ENCODE data around the gene FARS2.

- TF ChIP-seq CTCF (conservative IDR thresholded peaks at IDR 0.05; ENCODE audit: low read depth, low read length) (no peak), EZH2 (IDR thresholded peaks at IDR 0.05; ENCODE audit: borderline replicate concordance, low read depth, low read length, poor library complexity, severe bottlenecking) (no peak)
Measured at GRCh38 chr6:5394280-5394679, 133.0 kb downstream of the FARS2 start.

All from A673 (cell line).